Retinal pigment epithelial cell (primary cell): Measurements from ENCODE around the gene CPA2.
"Not testable (repeated sequence)": the region's sequence is repeated elsewhere in the genome, so short reads cannot be mapped to it uniquely, and the experiment has no call there.

Experiments used
- DNase-seq: peaks from one replicate; pipeline ENCODE4 v3.0.0-alpha.2; 2010; ENCODE audit warnings: low read depth
- H3K4me3 ChIP-seq: 2 replicates; pipeline ENCODE4 v1.5.1; 2011; ENCODE audit warnings: mild to moderate bottlenecking, low read length, control low read depth, moderate library complexity
- CTCF ChIP-seq: conservative IDR thresholded peaks from 2 replicates; pipeline ENCODE4 v1.5.1; 2011; ENCODE audit warnings: low read depth, low read length, control low read depth, inconsistent platforms

The CPA2 gene

GRCh38 chr7:130226333-130226732 is 40.3 kb upstream of the CPA2 start:
- no peak for TF ChIP-seq CTCF
- no peak overlapping the region for H3K4me3 ChIP-seq
- DNase-seq: no peak

GRCh38 chr7:130227883-130228575 is 38.6 kb upstream of the CPA2 start:
- no peak overlapping the region for H3K4me3 ChIP-seq
- DNase-seq: no peak
- no peak for TF ChIP-seq CTCF

- H3K4me3 ChIP-seq: no peak overlapping the region
- no peak for DNase-seq
- no peak for TF ChIP-seq CTCF
Observed at GRCh38 chr7:130228840-130229502, 37.7 kb upstream of the CPA2 start.

- not testable (repeated sequence) for H3K4me3 ChIP-seq
Observed at GRCh38 chr7:130229981-130230380, 36.7 kb upstream of the CPA2 start.

GRCh38 chr7:130231792-130232191 is 34.9 kb upstream of the CPA2 start:
- H3K4me3 ChIP-seq: no peak overlapping the region
- no peak for DNase-seq
- no peak for TF ChIP-seq CTCF

More at GRCh38 chr7:130229981-130230380, 36.7 kb upstream of the CPA2 start:
- not testable (repeated sequence) for DNase-seq

GRCh38 chr7:130232209-130232608 is 34.5 kb upstream of the CPA2 start:
- DNase-seq: no peak
- no peak for TF ChIP-seq CTCF
- H3K4me3 ChIP-seq: no peak overlapping the region

GRCh38 chr7:130234078-130234477 is 32.6 kb upstream of the CPA2 start:
- no peak for DNase-seq
- no peak for TF ChIP-seq CTCF
- no peak overlapping the region for H3K4me3 ChIP-seq

GRCh38 chr7:130236361-130236760 is 30.3 kb upstream of the CPA2 start:
- not testable (repeated sequence) for DNase-seq, H3K4me3 ChIP-seq
